Measurements from ENCODE around the gene AIRE.

Gene AIRE

DNA sequence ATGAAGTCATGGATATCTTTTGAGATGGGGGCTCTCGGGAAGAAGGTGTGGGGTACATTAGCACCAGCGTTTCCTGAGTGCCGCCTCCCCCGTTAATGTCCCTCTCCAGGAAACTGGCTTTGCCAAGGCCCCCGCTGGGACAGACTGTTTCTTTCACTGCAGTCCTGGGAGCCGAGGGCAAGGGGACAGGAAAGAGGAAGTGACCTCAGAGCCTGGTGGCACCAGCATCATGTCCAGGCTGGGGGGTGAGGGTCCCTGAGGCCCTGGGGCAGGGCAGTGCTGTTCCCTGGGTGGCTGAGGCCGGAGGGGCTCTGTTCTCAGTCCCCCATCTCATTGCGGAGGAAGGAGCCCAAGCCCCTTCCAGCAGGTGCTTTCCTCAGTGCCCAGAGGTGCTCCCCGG is 20.0 kb downstream of the AIRE start:
- DNase-seq: no peak

GRCh38 chr21:44306936-44307704 is 21.4 kb downstream of the AIRE start:
- DNase-seq: no peak

GRCh38 chr21:44310628-44311507 is 25.2 kb downstream of the AIRE start:
- no peak for DNase-seq

GRCh38 chr21:44312089-44312488 is 26.4 kb downstream of the AIRE start:
- no peak for DNase-seq

- DNase-seq: no peak
Observed at GRCh38 chr21:44312716-44313115, 27.0 kb downstream of the AIRE start.

GRCh38 chr21:44313451-44313850 is 27.8 kb downstream of the AIRE start:
- no peak for DNase-seq

DNA sequence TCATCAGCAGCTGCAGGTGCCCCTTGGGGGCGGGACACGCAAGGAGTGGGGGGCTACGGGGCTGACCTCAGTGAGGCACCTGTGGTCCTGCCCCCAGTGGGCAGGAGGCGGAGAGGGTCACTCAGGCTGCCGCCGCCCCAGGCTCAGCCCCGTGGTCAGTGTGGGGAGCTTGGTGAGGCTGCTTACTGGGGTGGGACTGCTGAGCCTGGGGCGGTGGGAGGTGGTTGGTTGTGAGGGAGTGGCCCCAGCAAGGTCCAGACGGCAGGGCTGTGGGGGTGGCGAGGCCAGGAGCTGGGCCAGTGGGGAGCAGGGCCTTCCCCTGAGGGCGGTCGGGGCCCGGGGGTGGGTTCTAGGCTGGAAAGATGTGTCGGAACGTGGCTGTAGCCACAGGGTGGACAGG is 28.5 kb downstream of the AIRE start:
- no peak for DNase-seq

DNA sequence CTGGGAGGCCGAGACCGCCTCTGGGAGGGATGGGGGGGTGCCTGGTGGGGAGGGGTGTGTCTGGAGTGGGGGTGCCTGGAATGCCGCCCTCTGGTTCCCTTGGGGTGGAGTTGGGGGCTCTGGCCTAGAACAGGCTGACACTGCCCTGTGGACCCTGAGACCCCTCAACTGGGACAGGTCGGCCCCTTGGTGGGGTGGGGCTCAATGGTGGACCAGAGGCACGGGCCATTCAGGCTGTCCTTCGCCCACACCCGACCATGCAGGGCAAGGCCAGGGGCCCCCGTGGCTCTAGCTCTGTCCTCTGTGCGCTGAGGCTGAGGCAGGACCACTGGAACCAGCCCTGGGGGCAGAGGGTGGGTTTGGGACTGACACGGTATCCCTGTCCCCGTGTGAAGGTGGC is 28.9 kb downstream of the AIRE start:
- no peak for DNase-seq

DNA sequence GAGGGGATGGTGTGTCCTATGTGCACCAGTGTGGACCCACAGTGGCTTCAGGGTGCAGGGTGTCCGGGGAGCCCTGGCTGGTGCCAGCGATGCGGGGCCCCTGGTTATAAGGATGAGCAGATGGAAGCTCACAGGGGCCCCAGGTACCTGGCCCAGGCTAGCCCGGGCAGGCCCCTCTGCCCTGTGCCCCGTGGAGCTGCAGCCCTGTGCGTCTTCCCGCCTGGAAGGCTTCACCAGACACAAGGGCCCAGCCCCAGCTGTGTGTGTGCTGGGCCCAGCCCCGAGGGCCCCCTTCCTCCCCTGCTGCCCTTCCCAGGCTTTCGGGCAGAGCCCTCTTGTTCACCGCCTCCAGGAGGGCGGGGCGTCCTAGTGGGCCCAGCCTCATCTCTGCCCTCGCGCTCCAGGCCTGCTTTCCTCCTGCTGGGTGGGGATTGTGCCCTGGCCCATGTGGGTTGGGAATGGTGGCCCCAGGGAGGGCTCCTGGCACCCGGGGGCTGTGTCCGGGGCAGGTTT is 30.1 kb downstream of the AIRE start:
- no peak for DNase-seq

DNA sequence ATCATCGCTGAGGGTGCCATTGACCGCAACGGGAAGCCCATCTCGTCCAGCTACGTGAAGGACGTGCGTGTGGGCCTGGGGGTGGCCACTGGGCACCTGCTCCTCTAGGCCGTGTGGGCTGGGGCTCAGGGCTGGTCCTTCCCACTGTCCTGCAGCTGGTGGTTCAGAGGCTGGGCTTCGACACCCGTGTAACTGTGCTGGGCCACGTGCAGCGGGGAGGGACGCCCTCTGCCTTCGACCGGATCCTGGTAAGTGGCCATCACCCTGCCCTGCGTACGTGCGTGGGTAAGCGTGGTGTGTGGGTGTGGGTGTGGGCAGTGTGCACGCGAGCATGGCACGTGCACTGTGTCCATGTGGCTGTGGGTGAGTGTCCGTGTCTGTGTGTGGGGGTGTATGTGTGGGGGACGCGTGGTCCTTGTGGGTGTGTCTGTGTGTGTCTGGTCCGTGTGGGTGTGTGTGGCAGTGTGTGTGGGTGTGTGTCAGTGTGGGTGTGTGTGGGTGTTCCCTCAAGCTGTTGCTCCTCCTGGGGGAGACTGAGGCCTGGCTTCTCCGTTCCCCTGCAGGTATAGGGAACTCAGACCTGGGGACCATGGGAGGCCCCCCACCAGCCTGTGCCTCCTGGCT is 30.7 kb downstream of the AIRE start:
- no peak for DNase-seq

DNA sequence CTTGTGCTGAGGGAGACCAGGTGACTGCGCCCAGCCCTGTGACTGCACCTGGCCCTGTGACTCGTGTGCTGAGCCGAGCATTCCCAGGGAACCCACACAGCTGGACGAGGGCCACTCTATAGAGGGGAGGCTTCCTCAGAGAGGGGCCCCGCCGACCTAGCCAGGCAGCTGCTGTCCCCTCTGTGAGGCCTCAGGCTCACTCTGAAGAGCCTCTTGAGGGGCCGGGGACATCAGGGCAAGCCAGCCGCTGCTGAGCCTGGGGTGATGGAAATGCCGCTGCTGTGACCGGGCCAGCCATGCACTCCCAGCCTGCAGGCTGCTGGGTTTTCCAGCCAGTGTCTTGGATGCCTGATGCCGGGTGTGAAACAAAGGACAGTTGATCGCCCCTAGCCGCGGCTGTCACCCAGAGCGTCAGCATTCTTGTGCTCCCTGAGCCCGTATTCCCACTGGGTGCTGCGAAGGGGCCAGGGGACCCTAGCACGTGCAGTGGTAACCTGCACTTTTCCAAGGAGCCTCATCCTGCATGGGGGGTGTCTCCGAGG is 31.6 kb downstream of the AIRE start:
- DNase-seq: no peak

DNA sequence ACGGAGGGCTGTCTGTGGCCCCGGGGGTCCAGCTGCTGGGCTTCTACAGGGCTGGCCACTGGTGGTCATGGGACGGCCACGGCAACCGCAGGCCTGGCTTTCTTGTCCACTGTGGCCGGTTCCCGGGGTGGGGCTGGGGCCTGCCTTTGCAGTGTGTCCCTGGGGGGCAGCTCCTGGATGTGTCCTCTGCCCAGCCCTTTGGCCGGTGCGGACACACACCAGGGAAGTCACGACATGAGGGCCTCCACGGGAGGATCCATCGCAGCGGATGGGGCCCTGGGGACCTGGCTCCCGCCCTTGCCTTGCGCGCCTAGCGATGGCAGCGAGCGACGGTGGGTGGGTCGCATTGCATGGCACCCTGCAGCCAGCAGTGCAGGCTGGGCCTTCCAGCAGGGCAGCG is 32.2 kb downstream of the AIRE start:
- no peak for DNase-seq

- DNase-seq: no peak
Observed at GRCh38 chr21:44318489-44319285, 33.0 kb downstream of the AIRE start.

GRCh38 chr21:44319407-44320065 is 33.9 kb downstream of the AIRE start:
- no peak for DNase-seq

- DNase-seq: no peak
Observed at GRCh38 chr21:44320847-44321246, 35.2 kb downstream of the AIRE start.

- no peak for DNase-seq
Observed at GRCh38 chr21:44321846-44322450, 36.3 kb downstream of the AIRE start.

GRCh38 chr21:44322621-44323325 is 37.1 kb downstream of the AIRE start:
- no peak for DNase-seq

DNA sequence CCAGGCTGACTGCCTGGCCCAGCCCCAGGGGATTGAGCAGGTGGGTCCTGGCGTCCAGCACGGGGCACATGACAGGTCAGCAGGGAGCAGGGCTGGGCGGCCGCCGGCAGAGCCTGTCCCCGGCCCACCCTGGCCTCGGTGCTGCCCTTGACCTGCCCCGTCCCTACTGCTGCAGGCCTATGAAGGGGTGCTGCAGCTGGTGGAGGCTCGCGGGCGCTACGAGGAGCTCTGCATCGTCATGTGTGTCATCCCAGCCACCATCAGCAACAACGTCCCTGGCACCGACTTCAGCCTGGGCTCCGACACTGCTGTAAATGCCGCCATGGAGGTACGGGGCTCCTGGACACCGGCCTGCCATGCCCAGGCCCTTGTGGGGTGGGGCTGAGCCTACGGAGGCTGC is 37.9 kb downstream of the AIRE start:
- no peak for DNase-seq

GRCh38 chr21:44324106-44324853 is 38.6 kb downstream of the AIRE start:
- DNase-seq: no peak

GRCh38 chr21:44324854-44325107 is 39.1 kb downstream of the AIRE start:
- no peak for DNase-seq
